Panc1 (cell line): ENCODE data around the gene GPR32.

Experiments
- POLR2AphosphoS5 ChIP-seq: IDR thresholded peaks from 2 replicates; pipeline ENCODE4 v1.6.1; 2012; ENCODE audit warnings: mild to moderate bottlenecking, low read depth, low read length, moderate library complexity
- TCF7L2 ChIP-seq: IDR thresholded peaks from 2 replicates; pipeline ENCODE4 v1.6.1; 2011; ENCODE audit warnings: mild to moderate bottlenecking, low read depth, low read length, inconsistent platforms
- TF ChIP-seq, protein P1 (sequence below): fragments of 450-650 bp; IDR thresholded peaks from 2 replicates; pipeline ENCODE4 v1.5.1; 2017; ENCODE audit warnings: mild to moderate bottlenecking

DNA sequence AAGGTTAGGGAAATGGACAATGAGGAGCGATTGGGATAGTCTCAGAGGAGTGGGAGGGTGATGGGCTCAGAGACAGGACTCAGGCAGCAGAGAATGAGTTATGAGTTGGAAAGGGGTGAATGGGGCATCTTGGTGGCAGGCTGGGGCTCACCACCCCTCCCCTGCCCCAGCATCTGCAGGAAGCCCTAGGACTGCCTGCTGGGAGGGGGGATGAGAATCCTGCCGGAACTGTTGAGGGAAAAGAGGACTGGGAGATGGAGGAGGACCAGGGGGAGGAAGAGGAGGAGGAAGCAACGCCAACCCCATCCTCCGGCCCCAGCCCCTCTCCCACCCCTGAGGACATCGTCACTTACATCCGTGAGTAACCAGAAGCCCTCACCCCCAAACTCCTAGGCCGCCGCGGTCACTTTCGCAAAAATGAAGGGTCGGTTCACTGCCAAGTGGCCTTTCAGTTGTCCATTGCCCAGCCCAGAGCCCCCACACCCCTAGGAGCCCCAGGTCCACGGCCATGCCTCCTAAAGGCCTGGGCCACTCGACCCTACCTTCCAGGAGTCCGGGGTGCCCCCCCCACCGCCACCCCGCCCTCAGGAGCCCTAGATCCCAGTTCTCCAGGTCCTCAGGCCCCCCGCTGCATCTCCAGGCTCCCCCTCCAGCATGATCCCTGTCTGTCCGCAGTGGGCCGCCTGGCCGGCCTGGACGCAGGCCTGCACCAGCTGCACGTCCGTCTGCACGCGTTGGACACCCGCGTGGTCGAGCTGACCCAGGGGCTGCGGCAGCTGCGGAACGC lies 46.3 kb upstream of the GPR32 start:
- TF ChIP-seq, protein P1, sequence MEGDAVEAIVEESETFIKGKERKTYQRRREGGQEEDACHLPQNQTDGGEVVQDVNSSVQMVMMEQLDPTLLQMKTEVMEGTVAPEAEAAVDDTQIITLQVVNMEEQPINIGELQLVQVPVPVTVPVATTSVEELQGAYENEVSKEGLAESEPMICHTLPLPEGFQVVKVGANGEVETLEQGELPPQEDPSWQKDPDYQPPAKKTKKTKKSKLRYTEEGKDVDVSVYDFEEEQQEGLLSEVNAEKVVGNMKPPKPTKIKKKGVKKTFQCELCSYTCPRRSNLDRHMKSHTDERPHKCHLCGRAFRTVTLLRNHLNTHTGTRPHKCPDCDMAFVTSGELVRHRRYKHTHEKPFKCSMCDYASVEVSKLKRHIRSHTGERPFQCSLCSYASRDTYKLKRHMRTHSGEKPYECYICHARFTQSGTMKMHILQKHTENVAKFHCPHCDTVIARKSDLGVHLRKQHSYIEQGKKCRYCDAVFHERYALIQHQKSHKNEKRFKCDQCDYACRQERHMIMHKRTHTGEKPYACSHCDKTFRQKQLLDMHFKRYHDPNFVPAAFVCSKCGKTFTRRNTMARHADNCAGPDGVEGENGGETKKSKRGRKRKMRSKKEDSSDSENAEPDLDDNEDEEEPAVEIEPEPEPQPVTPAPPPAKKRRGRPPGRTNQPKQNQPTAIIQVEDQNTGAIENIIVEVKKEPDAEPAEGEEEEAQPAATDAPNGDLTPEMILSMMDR, result no peak
- no peak for TF ChIP-seq POLR2AphosphoS5
- no peak for TF ChIP-seq TCF7L2
